BLaER1 (cell line): ENCODE results near the gene NPIPB8.
"Not testable (repeated sequence)": the region's sequence is repeated elsewhere in the genome, so short reads cannot be mapped to it uniquely, and the experiment has no call there.

Source experiments
- H3K27ac ChIP-seq: shearing (Covaris generic); formaldehyde crosslinking; 2 replicates; pipeline ENCODE4 v1.8.1; 2022
- H3K27me3 ChIP-seq: shearing (Covaris generic); formaldehyde crosslinking; 2 replicates; pipeline ENCODE4 v1.8.1; 2022
- H3K36me3 ChIP-seq: shearing (Covaris generic); formaldehyde crosslinking; 2 replicates; pipeline ENCODE4 v1.8.1; 2022
- H3K4me1 ChIP-seq: shearing (Covaris generic); formaldehyde crosslinking; 2 replicates; pipeline ENCODE4 v1.8.1; 2022
- H3K4me2 ChIP-seq: shearing (Covaris generic); formaldehyde crosslinking; 2 replicates; pipeline ENCODE4 v1.8.1; 2022
- H3K4me3 ChIP-seq: shearing (Covaris generic); formaldehyde crosslinking; 2 replicates; pipeline ENCODE4 v1.8.1; 2022
- H3K9ac ChIP-seq: shearing (Covaris generic); formaldehyde crosslinking; 2 replicates; pipeline ENCODE4 v1.8.1; 2022
- H3K9me3 ChIP-seq: shearing (Covaris generic); formaldehyde crosslinking; 2 replicates; pipeline ENCODE4 v1.8.1; 2022
- H4K20me1 ChIP-seq: shearing (Covaris generic); formaldehyde crosslinking; 2 replicates; pipeline ENCODE4 v1.8.1; 2022
- Cebpa-rat ChIP-seq: shearing (Covaris generic); IDR thresholded peaks from 2 replicates; pipeline ENCODE4 v1.8.1; 2022

Gene NPIPB8

GRCh38 chr16:28606291-28607115 is 31.4 kb upstream of the NPIPB8 start:
- Histone ChIP-seq H3K9ac (no peak overlapping the region), H4K20me1 (peaks cover 15% of the 10 kb centered on the region; the same call in 1 of the 2 replicates), H3K27ac (no peak overlapping the region), H3K4me2 (no peak overlapping the region), H3K27me3 (no peaks in the 10 kb centered on the region), H3K4me1 (peaks cover 41% of the 10 kb centered on the region), H3K9me3 (no peaks in the 10 kb centered on the region), H3K4me3 (no peak overlapping the region), H3K36me3 (peaks cover 27% of the 10 kb centered on the region; the same call in 1 of the 2 replicates)
- no peak for TF ChIP-seq Cebpa-rat

DNA sequence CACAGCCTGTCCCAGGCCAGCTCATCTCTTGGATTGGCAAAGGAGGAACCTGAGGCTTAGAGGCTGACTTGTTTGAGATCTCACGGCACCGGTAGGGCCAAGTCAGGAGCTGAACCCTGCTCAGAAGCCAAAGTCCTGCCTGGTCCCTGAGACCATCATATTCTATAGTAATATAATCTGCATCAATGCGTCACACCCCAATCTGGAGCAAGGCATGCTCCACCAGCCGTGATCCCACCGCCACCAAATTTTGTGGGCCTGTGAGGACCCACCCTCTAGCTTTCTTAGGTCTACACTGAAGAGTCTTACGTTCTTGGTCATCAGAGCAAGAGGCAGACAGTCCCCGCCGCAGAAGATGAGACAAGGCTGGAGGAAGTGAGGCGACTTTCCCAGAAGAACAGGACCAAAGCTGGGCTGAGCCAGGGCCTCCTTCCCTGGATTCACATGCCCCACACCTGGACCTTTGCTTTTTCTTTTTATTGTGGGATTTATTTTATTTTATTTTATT is 30.7 kb upstream of the NPIPB8 start:
- Histone ChIP-seq H3K27me3 (no peaks in the 10 kb centered on the region), H3K9me3 (no peaks in the 10 kb centered on the region), H3K4me3 (no peak overlapping the region), H4K20me1 (peaks cover 15% of the 10 kb centered on the region; the same call in 1 of the 2 replicates), H3K9ac (no peak overlapping the region), H3K4me1 (peaks cover 41% of the 10 kb centered on the region), H3K4me2 (no peak overlapping the region), H3K36me3 (peaks cover 27% of the 10 kb centered on the region; the same call in 1 of the 2 replicates), H3K27ac (no peak overlapping the region)
- TF ChIP-seq Cebpa-rat: no peak

GRCh38 chr16:28607681-28608495 is 30.0 kb upstream of the NPIPB8 start:
- H3K4me2 ChIP-seq, H3K4me3 ChIP-seq, H3K9ac ChIP-seq, H3K9me3 ChIP-seq, H3K27ac ChIP-seq, H3K27me3 ChIP-seq: not testable (repeated sequence)
- Histone ChIP-seq H3K36me3 (peaks cover 27% of the 10 kb centered on the region; the same call in 1 of the 2 replicates), H4K20me1 (peaks cover 15% of the 10 kb centered on the region; the same call in 1 of the 2 replicates), H3K4me1 (peaks cover 36% of the 10 kb centered on the region)

- H3K9me3 ChIP-seq, H3K4me2 ChIP-seq, H3K27ac ChIP-seq, H3K9ac ChIP-seq, H3K4me3 ChIP-seq, H3K27me3 ChIP-seq: not testable (repeated sequence)
- H4K20me1 ChIP-seq: peaks cover 15% of the 10 kb centered on the region; the same call in 1 of the 2 replicates
- peaks cover 27% of the 10 kb centered on the region; the same call in 1 of the 2 replicates for H3K36me3 ChIP-seq
- H3K4me1 ChIP-seq: peaks cover 34% of the 10 kb centered on the region
Measured at GRCh38 chr16:28608496-28608808, 29.4 kb upstream of the NPIPB8 start.

- not testable (repeated sequence) for H3K9ac ChIP-seq, H3K4me3 ChIP-seq, H3K9me3 ChIP-seq, H3K27me3 ChIP-seq
- peak overlapping the region; percentile 80 for H3K4me2 ChIP-seq
- H3K27ac ChIP-seq: peak overlapping the region; percentile 63; the same call in 1 of the 2 replicates
- H3K4me1 ChIP-seq: peaks cover 28% of the 10 kb centered on the region
- peaks cover 23% of the 10 kb centered on the region; the same call in 1 of the 2 replicates for H3K36me3 ChIP-seq
- H4K20me1 ChIP-seq: peaks cover 15% of the 10 kb centered on the region; the same call in 1 of the 2 replicates
Measured at GRCh38 chr16:28608867-28609596, 28.8 kb upstream of the NPIPB8 start.

DNA sequence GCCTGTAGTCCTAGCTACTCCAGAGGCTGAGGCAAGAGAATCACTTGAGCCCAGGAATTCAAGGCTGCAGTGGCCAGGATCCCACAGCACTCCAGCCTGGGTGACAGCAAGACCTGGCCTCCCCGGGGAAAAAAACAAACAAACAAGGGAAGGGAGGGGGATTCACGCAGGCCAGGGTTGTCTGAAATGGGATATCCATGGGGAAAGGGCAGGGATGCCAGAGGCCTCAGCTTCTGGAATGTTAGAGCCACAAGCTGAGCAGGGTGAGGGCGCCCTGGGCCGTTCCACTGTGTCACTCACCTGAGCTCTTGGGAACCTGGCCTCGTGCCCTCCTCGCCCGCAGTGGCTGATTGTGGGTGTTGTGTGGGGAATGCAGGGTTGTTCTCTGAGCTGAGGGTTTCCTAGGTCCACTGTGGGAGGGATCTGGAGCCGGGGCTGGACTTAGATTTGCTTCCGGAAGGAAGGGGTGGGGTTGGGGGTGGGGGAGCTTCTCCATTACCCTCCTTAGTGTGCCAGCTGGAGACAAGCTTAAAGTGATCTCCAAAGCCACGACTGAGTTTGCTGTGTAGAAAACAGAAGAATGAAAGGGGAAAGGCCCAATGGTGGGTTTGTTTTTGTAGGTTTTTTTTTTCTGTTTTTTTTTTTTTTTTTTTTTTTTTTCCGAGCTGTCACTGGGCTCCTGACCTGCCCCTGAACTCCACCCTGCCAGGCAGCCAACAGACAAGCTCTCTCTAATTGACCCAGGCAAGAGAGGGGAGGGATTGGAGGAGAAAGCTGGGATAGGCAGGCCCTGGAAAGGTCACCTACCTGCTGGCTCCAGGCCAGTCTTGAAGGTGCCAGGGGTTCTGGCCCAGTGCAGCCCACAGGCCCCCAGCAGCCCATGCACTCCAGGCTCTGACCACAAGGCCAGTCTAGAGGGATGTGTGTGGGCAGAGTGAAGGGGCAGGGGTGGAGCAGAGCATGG is 28.0 kb upstream of the NPIPB8 start, which contains the start of gene SULT1A1:
Gene SULT1A1 (minus strand): TSS at position 414 of the 964 bp plus-strand sequence. CDS start 1,189 bp downstream, outside the sequence.
- no peak for TF ChIP-seq Cebpa-rat
- H3K9ac ChIP-seq: peak within 1 kb of the TSS; percentile 58
- peaks cover 25% of the 10 kb centered on the region for H3K4me1 ChIP-seq
- peak within 1 kb of the TSS; percentile 34 for H3K4me3 ChIP-seq
- peak within 1 kb of the TSS; percentile 69 for H3K27ac ChIP-seq
- H4K20me1 ChIP-seq: peaks cover 15% of the 10 kb centered on the region; the same call in 1 of the 2 replicates
- peak within 1 kb of the TSS; percentile 80 for H3K4me2 ChIP-seq
- no peaks in the 10 kb centered on the region for H3K9me3 ChIP-seq
- no peaks in the 10 kb centered on the region for H3K27me3 ChIP-seq
- peaks cover 20% of the 10 kb centered on the region; the same call in 1 of the 2 replicates for H3K36me3 ChIP-seq

DNA sequence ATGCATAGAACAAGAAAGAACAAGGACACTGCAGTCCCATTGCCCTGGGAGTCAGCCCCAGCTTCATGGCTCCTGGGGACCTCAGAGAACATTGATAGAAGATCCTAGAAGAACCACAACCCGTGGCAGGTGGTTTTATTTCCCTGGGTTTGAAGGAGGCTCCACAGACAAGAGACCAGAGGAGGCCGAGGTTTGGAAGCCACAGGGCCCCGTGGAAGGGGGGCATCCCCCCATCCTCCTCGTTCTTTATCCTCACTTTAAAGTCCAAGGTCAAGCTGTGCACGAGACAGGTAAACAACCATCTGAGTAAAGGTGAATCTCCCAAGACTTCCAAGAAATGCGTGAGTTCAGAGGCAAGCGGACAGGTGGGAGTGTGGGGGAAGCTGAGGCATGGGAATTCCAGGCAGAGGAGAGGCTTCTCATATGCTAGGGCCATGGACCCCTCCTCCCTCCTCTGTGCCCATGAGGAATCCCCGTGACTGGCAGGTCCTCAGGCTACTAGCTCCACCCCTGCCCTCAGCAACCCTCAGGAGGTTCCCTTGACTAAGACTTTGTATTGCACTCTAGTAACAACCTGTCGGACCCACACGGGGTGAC is 27.2 kb upstream of the NPIPB8 start:
- Histone ChIP-seq H3K4me2 (peak overlapping the region; percentile 80), H3K9ac (peak overlapping the region; percentile 58), H3K27me3 (no peaks in the 10 kb centered on the region), H3K36me3 (peaks cover 20% of the 10 kb centered on the region; the same call in 1 of the 2 replicates), H3K4me1 (peaks cover 26% of the 10 kb centered on the region), H3K9me3 (no peaks in the 10 kb centered on the region), H4K20me1 (peaks cover 15% of the 10 kb centered on the region; the same call in 1 of the 2 replicates), H3K4me3 (peak overlapping the region; percentile 34), H3K27ac (peak overlapping the region; percentile 69)
- no peak for TF ChIP-seq Cebpa-rat

GRCh38 chr16:28612359-28613280 is 25.2 kb upstream of the NPIPB8 start:
- H3K9ac ChIP-seq, H3K9me3 ChIP-seq, H3K4me2 ChIP-seq, H3K4me3 ChIP-seq, H3K27me3 ChIP-seq, H3K27ac ChIP-seq: not testable (repeated sequence)
- Histone ChIP-seq H3K4me1 (peaks cover 45% of the 10 kb centered on the region), H4K20me1 (peaks cover 15% of the 10 kb centered on the region; the same call in 1 of the 2 replicates), H3K36me3 (peaks cover 10% of the 10 kb centered on the region; the same call in 1 of the 2 replicates)

GRCh38 chr16:28613912-28614311 is 24.0 kb upstream of the NPIPB8 start:
- H3K4me1 ChIP-seq: peaks cover 58% of the 10 kb centered on the region
- H4K20me1 ChIP-seq: peaks cover 15% of the 10 kb centered on the region; the same call in 1 of the 2 replicates
- not testable (repeated sequence) for H3K27ac ChIP-seq

DNA sequence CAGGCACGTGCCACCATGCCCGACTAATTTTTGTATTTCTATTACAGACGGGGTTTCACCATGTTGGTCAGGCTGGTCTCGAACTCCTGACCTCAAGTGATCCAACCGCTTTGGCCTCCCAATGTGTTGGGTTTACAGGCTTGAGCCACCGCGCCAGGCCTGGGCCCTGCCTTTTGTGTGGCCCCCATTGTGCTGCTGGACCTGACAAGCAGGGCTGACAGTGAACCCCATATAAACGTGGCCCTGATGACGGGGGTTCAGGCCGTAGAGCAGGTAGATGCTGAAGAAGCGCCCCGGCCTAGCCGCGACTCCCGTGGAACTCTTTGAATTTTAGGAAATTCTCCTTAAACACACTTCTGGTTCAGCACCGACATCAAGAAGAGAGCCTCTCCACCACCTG is 23.3 kb upstream of the NPIPB8 start:
- not testable (repeated sequence) for H3K27ac ChIP-seq, H3K36me3 ChIP-seq, H3K4me3 ChIP-seq, H3K9me3 ChIP-seq, H3K27me3 ChIP-seq, H3K4me2 ChIP-seq, H3K9ac ChIP-seq
- Histone ChIP-seq H3K4me1 (peaks cover 57% of the 10 kb centered on the region), H4K20me1 (peaks cover 10% of the 10 kb centered on the region; the same call in 1 of the 2 replicates)

More at GRCh38 chr16:28613912-28614311, 24.0 kb upstream of the NPIPB8 start:
- not testable (repeated sequence) for H3K9ac ChIP-seq, H3K9me3 ChIP-seq, H3K4me3 ChIP-seq, H3K27me3 ChIP-seq, H3K4me2 ChIP-seq, H3K36me3 ChIP-seq
